NCI-H2107 treated with DMSO at 0.1 percent for 48 hours (cell line): ENCODE measurements around the gene GRID1.
"Not testable (repeated sequence)": the region's sequence is repeated elsewhere in the genome, so short reads cannot be mapped to it uniquely, and the experiment has no call there.

ENCODE experiments used
- DNase-seq: peaks from one replicate; lab custom pipeline; 2025; ENCODE audit not compliant: unreplicated experiment; lab: John Stamatoyannopoulos, UW

The GRID1 gene

GRCh38 chr10:86194684-86195083, 171.9 kb downstream of the GRID1 start:
- DNase-seq, result no peak

GRCh38 chr10:86193841-86194240, 172.8 kb downstream of the GRID1 start:
- no peak for DNase-seq

- DNase-seq, result no peak
These were observed 173.9 kb downstream of the GRID1 start for GRCh38 chr10:86192691-86193090.

- no peak for DNase-seq
These were observed 174.4 kb downstream of the GRID1 start for GRCh38 chr10:86192147-86192546.

GRCh38 chr10:86191686-86192085, 174.9 kb downstream of the GRID1 start:
- DNase-seq, result no peak

- DNase-seq, result no peak
These were observed 175.4 kb downstream of the GRID1 start for GRCh38 chr10:86191166-86191565.

- no peak for DNase-seq
These were observed 176.3 kb downstream of the GRID1 start for GRCh38 chr10:86190291-86190690.

GRCh38 chr10:86189891-86190290, 176.7 kb downstream of the GRID1 start:
- no peak for DNase-seq

- DNase-seq, result no peak
These were observed 177.6 kb downstream of the GRID1 start for GRCh38 chr10:86188796-86189558.

- no peak for DNase-seq
These were observed 178.3 kb downstream of the GRID1 start for GRCh38 chr10:86188326-86188725.

GRCh38 chr10:86187499-86188239, 178.9 kb downstream of the GRID1 start:
- DNase-seq, result no peak

GRCh38 chr10:86186633-86187032, 180.0 kb downstream of the GRID1 start:
- no peak for DNase-seq

GRCh38 chr10:86182595-86182994, 184.0 kb downstream of the GRID1 start:
- DNase-seq, result no peak

- no peak for DNase-seq
These were observed 184.4 kb downstream of the GRID1 start for GRCh38 chr10:86182150-86182549.

GRCh38 chr10:86180861-86181260, 185.7 kb downstream of the GRID1 start:
- DNase-seq, result no peak

- DNase-seq, result no peak
These were observed 186.6 kb downstream of the GRID1 start for GRCh38 chr10:86179961-86180360.

- no peak for DNase-seq
These were observed 187.5 kb downstream of the GRID1 start for GRCh38 chr10:86179153-86179524.

GRCh38 chr10:86178401-86179152, 188.0 kb downstream of the GRID1 start:
- DNase-seq, result no peak

- no peak for DNase-seq
These were observed 188.9 kb downstream of the GRID1 start for GRCh38 chr10:86177537-86178155.

GRCh38 chr10:86176850-86177536, 189.6 kb downstream of the GRID1 start:
- DNase-seq, result no peak

GRCh38 chr10:86175476-86175875, 191.1 kb downstream of the GRID1 start:
- not testable (repeated sequence) for DNase-seq
